HepG2 (cell line): ENCODE data around the gene LCN1. TPM values are rescaled to one million over a fixed set of nuclear protein-coding genes. Genes with fewer than 3 reads are reported as not detected.

Experiments
- ATAC-seq: fragments of 200-7000 bp; cut with Tn5 transposase; 3 replicates; pipeline ENCODE4 v1.9.1; 2020; ENCODE audit warnings: mild to moderate bottlenecking, moderate library complexity
- BruUV-seq: library from RNA; stranded (reverse); fragments of 400-500 nt; replicated peaks from 2 replicates; lab custom pipeline; 2021; lab: Mats Ljungman, UMichigan
- CTCF ChIA-PET: fragments of 300-600 bp; formaldehyde crosslinking; extraction: SDS; loops from one replicate; lab custom pipeline; 2021; ENCODE audit warnings: low total read pairs, inconsistent platforms, low intra/inter-chr PET ratio; lab: Yijun Ruan, JAX
- POLR2A ChIA-PET: fragments of 350-600 bp; sonication (Branson Sonifier 250); formaldehyde crosslinking; loops from one replicate; lab custom pipeline; 2020; ENCODE audit warnings: antibody characterized with exemption, inconsistent platforms; lab: Yijun Ruan, JAX
- DNase-seq: peaks from one replicate; pipeline ENCODE4 v3.0.0-alpha.2; 2015; ENCODE audit warnings: low spot score
- FAIRE-seq: peaks from 3 replicates; lab custom pipeline; 2011; peaks lifted over from hg19 to GRCh38; lab: Jason Lieb, UNC
- H2AFZ ChIP-seq: one replicate; pipeline ENCODE4 v1.6.1; 2011; ENCODE audit warnings: low read length, inconsistent platforms
- H3K27ac ChIP-seq: fragments of 300-600 bp; 3 replicates; pipeline ENCODE4 v1.8.0; 2011; ENCODE audit warnings: mixed run types, mild to moderate bottlenecking, mixed read lengths, low read length, inconsistent platforms; ENCODE audit not compliant: insufficient read depth; ENCODE audit errors: extremely low read length
- H3K27me3 ChIP-seq, 2 experiments: fragments of 200-600 bp in 1 of 2; 2 replicates in 1 of 2; 3 replicates in 1 of 2; pipeline versions ENCODE4 v1.6.0 to v1.8.0; 2011; ENCODE audit warnings: low read length in 2 of 2, mild to moderate bottlenecking in 2 of 2, moderate library complexity in 2 of 2, inconsistent platforms in 1 of 2; ENCODE audit not compliant: insufficient read depth in 2 of 2, control insufficient read depth in 1 of 2
- H3K36me3 ChIP-seq, 2 experiments: fragments of 200-600 bp in 1 of 2; replicated peaks in 1 of 2; 2 replicates in 1 of 2; 3 replicates in 1 of 2; pipeline versions ENCODE4 v1.5.1 to v1.8.0; 2011; ENCODE audit warnings: low read length in 2 of 2, inconsistent platforms in 1 of 2; ENCODE audit not compliant: insufficient read depth in 2 of 2, control insufficient read depth in 1 of 2
- H3K4me1 ChIP-seq: 2 replicates; pipeline ENCODE4 v1.5.1; 2012; ENCODE audit warnings: low read length, inconsistent platforms; ENCODE audit not compliant: insufficient read depth
- H3K4me2 ChIP-seq: 2 replicates; pipeline ENCODE4 v1.6.0; 2011; ENCODE audit warnings: low read depth, low read length, inconsistent platforms
- H3K4me3 ChIP-seq, 3 experiments: fragments of 200-600 bp in 1 of 3; sonication (generic), shearing (Covaris generic) in 1 of 3; replicated peaks in 1 of 3; 2 replicates each; pipeline ENCODE4 v1.5.1; 2011 to 2016; ENCODE audit warnings: low read length in 3 of 3, inconsistent platforms in 2 of 3, low read depth in 2 of 3, mild to moderate bottlenecking in 2 of 3, control low read depth in 1 of 3, mixed read lengths in 1 of 3; ENCODE audit not compliant: insufficient read depth in 1 of 3
- H3K79me2 ChIP-seq: one replicate; pipeline ENCODE4 v1.6.1; 2011; ENCODE audit warnings: low read length, inconsistent platforms; ENCODE audit not compliant: insufficient read depth
- H3K9ac ChIP-seq: 2 replicates; pipeline ENCODE4 v1.6.0; 2011; ENCODE audit warnings: mild to moderate bottlenecking, low read depth, low read length, inconsistent platforms; ENCODE audit not compliant: insufficient read depth
- H3K9me3 ChIP-seq: 2 replicates; pipeline ENCODE4 v1.5.1; 2012; ENCODE audit warnings: mild to moderate bottlenecking, low read length
- H4K20me1 ChIP-seq: 2 replicates; pipeline ENCODE4 v1.6.0; 2011; ENCODE audit warnings: inconsistent platforms, mild to moderate bottlenecking, low read length, moderate library complexity; ENCODE audit not compliant: insufficient read depth
- DR1 ChIP-seq: sonication (generic); formaldehyde crosslinking; IDR thresholded peaks from 2 replicates; pipeline ENCODE4 v1.8.0; 2021; ENCODE audit warnings: mild to moderate bottlenecking, missing genetic modification reagents, inconsistent platforms
- SALL2 ChIP-seq: sonication (generic); formaldehyde crosslinking; IDR thresholded peaks from 2 replicates; pipeline ENCODE4 v1.8.1; 2023; ENCODE audit warnings: mild to moderate bottlenecking, missing genetic modification reagents, inconsistent platforms
- ZBTB25 ChIP-seq: IDR thresholded peaks from 2 replicates; pipeline ENCODE4 v1.6.1; 2018; ENCODE audit warnings: missing genetic modification reagents
- ZNF235 ChIP-seq: sonication (generic); formaldehyde crosslinking; IDR thresholded peaks from 2 replicates; pipeline ENCODE4 v1.8.1; 2023; ENCODE audit warnings: mild to moderate bottlenecking, missing genetic modification reagents, borderline replicate concordance
- ZNF251 ChIP-seq: sonication (generic); formaldehyde crosslinking; IDR thresholded peaks from 2 replicates; pipeline ENCODE4 v1.9.0; 2021; ENCODE audit warnings: mild to moderate bottlenecking, missing genetic modification reagents
- ZNF543 ChIP-seq: sonication (generic); formaldehyde crosslinking; IDR thresholded peaks from 2 replicates; pipeline ENCODE4 v1.4.0; 2020; ENCODE audit warnings: mild to moderate bottlenecking, missing genetic modification reagents
- ZNF746 ChIP-seq: sonication (generic); formaldehyde crosslinking; IDR thresholded peaks from 2 replicates; pipeline ENCODE4 v1.8.0; 2022; ENCODE audit warnings: mild to moderate bottlenecking, missing genetic modification reagents
- WGBS: methylation state at CpG from one replicate; pipeline ENCODE4 v1.1.6; 2017; ENCODE audit warnings: low lambda C conversion rate; 5-methylcytosine and 5-hydroxymethylcytosine counted together
- in situ Hi-C: cut with HindIII; loops from 2 replicates; pipeline ENCODE4 v1.10.0; 2017; ENCODE audit warnings: low pct_unique_long_range_greater_than_20kb; ENCODE audit not compliant: extremely low pct_ligation_motif_present
- intact Hi-C: fragments of 100-400 bp; cut with micrococcal nuclease; formaldehyde crosslinking; loops from one replicate; pipeline ENCODE4 v1.10.0; 2022; ENCODE audit not compliant: unreplicated experiment
- polyA plus RNA-seq, 8 experiments: library from polyadenylated mRNA; depleted of rRNA in 3 of 8; stranded (reverse) in 7 of 8; unstranded in 1 of 8; fragments of >200 nt; fragmentation: Illumina TruSeq in 4 of 8; extraction: Trizol in 4 of 8; gene quantifications; 2 replicates each; pipeline versions ENCODE4 v1.2.1 to v1.2.3, GENCODE V29; 2011 to 2016; ENCODE audit warnings: low read depth in 4 of 8, missing spikeins in 1 of 8, mixed read lengths in 1 of 8; ENCODE audit not compliant: insufficient read depth in 1 of 8
- total RNA-seq, 5 experiments: library from RNA; depleted of rRNA; stranded (reverse); fragments of >200 nt; fragmentation: Illumina TruSeq; extraction: Trizol; gene quantifications; 2 replicates each; pipeline ENCODE4 v1.2.3, GENCODE V29; 2016; ENCODE audit warnings: low read depth in 1 of 5

The LCN1 gene
- total and polyA plus RNA-seq, 2 of the 13 experiments (the other 11 are each of a cell fraction or from before 2014, with no cell fraction given), result not detected

DNA sequence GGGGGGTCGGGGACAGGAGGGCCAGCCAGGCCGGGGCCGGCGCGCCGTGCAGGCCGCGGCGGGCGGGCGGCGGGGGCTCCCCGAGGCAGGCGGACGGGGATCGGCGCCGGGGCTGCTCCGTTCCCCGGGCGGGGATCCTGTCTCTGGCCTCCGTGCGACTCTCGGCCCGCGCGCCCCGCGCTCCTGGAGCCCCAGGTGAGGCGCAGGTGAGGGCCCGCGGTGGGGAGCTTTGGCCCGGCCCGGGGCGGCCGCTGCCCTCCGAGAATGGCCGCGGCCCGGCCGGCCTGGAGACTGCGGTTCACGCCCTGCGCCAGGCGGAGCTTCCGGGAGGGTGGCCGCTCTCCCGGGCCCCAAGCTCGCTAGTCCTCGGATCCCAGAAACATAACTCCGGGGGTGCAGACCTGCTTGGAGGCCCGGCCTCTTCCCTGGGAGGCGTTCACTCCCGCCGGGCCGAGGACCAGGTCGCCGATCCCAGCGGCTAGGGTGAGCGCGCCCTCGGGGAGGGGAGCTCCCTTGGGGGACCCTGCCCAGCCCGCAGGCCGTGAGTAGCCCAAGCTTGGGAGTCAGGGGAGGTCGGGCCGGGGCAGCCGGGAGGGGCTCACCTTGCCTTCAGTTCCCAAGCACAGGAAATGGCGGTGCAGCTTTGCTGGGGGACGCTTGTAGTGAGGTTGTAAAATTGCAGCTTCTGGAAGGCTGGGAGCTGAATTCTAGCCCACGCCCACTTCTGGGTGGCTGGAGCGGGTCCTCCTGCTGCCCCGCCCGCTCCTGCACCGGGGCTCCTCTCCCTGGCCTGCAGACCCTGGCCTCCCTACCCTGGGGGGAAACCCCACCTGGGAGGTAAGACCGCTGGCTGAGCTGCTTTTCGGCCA lies 40.9 kb upstream of the LCN1 start (continued):
- TF ChIP-seq ZNF235 (CRISPR knock-in tag), result peak; percentile 79; the same call in 1 of the 2 replicates
- TF ChIP-seq DR1 (CRISPR knock-in tag), result peak; percentile 49; the same call in 1 of the 2 replicates
- 0 out of 2 replicates have a peak, but pooled peaks have one; percentile 20 for TF ChIP-seq ZBTB25
- TF ChIP-seq ZNF543 (CRISPR knock-in tag), result no peak
- TF ChIP-seq ZNF251 (CRISPR knock-in tag), result no peak

DNA sequence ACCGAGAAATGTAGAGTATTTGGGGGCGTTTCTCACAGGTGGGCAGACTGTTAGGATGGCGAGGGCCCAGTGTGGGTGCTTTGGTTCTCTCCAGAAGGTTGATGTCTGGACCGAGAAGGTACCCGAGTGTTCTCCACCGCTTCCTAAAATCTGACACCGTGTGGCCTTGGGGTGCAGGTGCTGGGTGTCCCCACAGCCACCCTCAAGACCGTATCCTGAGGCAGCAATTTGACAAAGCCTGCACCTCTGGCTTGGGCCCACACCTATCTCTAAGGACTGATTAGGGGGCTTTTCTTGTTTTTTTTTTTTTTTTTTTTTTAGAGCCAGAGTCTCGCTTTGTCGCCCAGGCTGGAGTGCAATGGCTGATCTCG lies 40.3 kb upstream of the LCN1 start:
- POLR2A ChIA-PET, result interaction anchor here (1.2 to 1.5 kb wide), 3 partner anchors 10 to 24 kb away, joined by 5 to 16 read pairs (median 12); partner anchors contain the start of gene MRPS2
- CTCF ChIA-PET, result no interaction called here

More for the DNA sequence above, 40.3 kb upstream of the LCN1 start:
- in situ Hi-C loops, result no loop called here
- FAIRE-seq, result no peak
- BruUV-seq, result no TSS peak
- intact Hi-C loops, result loop anchor here (2.0 kb wide), 1 partner anchor 20 kb away; the partner anchor contains the start of gene MRPS2
- peak overlapping the region; percentile 96 for H3K4me2 ChIP-seq
- H3K4me3 ChIP-seq, result peak overlapping the region; percentile 93 to 97 (median 95)
- 0 out of 2 replicates have a peak, but pooled peaks have one; percentile 9 for TF ChIP-seq ZNF746
- no peak for TF ChIP-seq SALL2
- H3K27me3 ChIP-seq, result no peaks in the 10 kb centered on the region; a peak in 1 of 5 replicates
- peaks cover 11 to 26% of the 10 kb centered on the region in 2 experiments; a peak in 4 of 5 replicates for H3K36me3 ChIP-seq
- H3K79me2 ChIP-seq, result peaks cover 16% of the 10 kb centered on the region
- H3K27ac ChIP-seq, result peak overlapping the region; percentile 75
- ATAC-seq, result peak; percentile 7
- peak overlapping the region; percentile 86 for H3K9ac ChIP-seq
- H2AFZ ChIP-seq, result no peak overlapping the region
- 54% methylated on average over 6 of the region's 11 CpGs for WGBS
- H3K9me3 ChIP-seq, result no peaks in the 10 kb centered on the region
- no peaks in the 10 kb centered on the region; the same call in 1 of the 2 replicates for H4K20me1 ChIP-seq
- DNase-seq, result no peak
- peaks cover 45% of the 10 kb centered on the region for H3K4me1 ChIP-seq
